ENCODE results near the gene CWC27. TPM values are rescaled to one million over a fixed set of nuclear protein-coding genes. Genes with fewer than 3 reads are reported as not detected.

The CWC27 gene
- total and polyA plus RNA-seq, 9 of the 15 experiments (the other 6 are each of a cell fraction or from before 2014, with no cell fraction given): 19.7 to 49.3 (median 38.3) TPM

DNA sequence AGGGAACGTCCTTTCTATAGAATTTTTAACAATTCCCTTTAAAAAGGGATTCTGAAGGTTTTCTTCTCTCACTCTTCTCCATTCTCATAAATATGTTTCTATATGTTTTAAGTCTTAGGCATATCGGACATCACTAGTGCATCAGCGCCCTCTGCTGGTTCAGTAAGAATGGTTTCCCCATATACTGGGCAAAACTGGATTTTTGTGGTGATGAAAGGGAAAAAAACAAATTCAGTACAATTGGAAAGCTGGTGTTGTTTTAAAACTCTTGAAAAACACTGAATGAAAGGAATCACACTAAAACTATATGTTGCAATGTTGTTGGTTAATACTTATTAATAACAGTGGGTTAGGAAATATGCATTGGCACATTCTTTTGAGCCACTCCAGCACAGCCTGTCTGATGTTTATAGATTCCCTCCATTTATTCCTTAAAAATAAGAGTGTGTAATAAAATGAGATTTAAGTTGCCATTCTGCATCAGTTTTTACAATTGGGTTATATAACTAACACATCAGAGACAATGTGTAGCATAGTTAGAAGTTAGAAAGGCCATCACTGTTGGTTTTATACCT, 15.8 kb downstream of the CWC27 start (continued):
- TF ChIP-seq, protein P1, sequence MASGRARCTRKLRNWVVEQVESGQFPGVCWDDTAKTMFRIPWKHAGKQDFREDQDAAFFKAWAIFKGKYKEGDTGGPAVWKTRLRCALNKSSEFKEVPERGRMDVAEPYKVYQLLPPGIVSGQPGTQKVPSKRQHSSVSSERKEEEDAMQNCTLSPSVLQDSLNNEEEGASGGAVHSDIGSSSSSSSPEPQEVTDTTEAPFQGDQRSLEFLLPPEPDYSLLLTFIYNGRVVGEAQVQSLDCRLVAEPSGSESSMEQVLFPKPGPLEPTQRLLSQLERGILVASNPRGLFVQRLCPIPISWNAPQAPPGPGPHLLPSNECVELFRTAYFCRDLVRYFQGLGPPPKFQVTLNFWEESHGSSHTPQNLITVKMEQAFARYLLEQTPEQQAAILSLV (tag; IDR thresholded peaks at IDR 0.05): no peak
- TF ChIP-seq, protein P2, sequence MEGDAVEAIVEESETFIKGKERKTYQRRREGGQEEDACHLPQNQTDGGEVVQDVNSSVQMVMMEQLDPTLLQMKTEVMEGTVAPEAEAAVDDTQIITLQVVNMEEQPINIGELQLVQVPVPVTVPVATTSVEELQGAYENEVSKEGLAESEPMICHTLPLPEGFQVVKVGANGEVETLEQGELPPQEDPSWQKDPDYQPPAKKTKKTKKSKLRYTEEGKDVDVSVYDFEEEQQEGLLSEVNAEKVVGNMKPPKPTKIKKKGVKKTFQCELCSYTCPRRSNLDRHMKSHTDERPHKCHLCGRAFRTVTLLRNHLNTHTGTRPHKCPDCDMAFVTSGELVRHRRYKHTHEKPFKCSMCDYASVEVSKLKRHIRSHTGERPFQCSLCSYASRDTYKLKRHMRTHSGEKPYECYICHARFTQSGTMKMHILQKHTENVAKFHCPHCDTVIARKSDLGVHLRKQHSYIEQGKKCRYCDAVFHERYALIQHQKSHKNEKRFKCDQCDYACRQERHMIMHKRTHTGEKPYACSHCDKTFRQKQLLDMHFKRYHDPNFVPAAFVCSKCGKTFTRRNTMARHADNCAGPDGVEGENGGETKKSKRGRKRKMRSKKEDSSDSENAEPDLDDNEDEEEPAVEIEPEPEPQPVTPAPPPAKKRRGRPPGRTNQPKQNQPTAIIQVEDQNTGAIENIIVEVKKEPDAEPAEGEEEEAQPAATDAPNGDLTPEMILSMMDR (IDR thresholded peaks at IDR 0.05 in 2 of 3, conservative IDR thresholded peaks at IDR 0.05 in 1 of 3; ENCODE audit: insufficient read depth in 2 of 3, low read depth in 1 of 3, low read length in 3 of 3): peak; percentile 63 to 89 (median 74)
- TF ChIP-seq, protein P3, sequence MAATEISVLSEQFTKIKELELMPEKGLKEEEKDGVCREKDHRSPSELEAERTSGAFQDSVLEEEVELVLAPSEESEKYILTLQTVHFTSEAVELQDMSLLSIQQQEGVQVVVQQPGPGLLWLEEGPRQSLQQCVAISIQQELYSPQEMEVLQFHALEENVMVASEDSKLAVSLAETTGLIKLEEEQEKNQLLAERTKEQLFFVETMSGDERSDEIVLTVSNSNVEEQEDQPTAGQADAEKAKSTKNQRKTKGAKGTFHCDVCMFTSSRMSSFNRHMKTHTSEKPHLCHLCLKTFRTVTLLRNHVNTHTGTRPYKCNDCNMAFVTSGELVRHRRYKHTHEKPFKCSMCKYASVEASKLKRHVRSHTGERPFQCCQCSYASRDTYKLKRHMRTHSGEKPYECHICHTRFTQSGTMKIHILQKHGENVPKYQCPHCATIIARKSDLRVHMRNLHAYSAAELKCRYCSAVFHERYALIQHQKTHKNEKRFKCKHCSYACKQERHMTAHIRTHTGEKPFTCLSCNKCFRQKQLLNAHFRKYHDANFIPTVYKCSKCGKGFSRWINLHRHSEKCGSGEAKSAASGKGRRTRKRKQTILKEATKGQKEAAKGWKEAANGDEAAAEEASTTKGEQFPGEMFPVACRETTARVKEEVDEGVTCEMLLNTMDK (IDR thresholded peaks at IDR 0.05; ENCODE audit: borderline replicate concordance, insufficient read depth, low read depth, low read length, poor library complexity, severe bottlenecking): peak; percentile 55
- TF ChIP-seq, protein P4, sequence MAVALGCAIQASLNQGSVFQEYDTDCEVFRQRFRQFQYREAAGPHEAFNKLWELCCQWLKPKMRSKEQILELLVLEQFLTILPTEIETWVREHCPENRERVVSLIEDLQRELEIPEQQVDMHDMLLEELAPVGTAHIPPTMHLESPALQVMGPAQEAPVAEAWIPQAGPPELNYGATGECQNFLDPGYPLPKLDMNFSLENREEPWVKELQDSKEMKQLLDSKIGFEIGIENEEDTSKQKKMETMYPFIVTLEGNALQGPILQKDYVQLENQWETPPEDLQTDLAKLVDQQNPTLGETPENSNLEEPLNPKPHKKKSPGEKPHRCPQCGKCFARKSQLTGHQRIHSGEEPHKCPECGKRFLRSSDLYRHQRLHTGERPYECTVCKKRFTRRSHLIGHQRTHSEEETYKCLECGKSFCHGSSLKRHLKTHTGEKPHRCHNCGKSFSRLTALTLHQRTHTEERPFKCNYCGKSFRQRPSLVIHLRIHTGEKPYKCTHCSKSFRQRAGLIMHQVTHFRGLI (CRISPR knock-in tag; IDR thresholded peaks at IDR 0.05): no peak
- no peak for TF ChIP-seq SMAD1 (IDR thresholded peaks at IDR 0.05; ENCODE audit: low read depth, low read length, partially characterized antibody)
- TF ChIP-seq, protein P5, sequence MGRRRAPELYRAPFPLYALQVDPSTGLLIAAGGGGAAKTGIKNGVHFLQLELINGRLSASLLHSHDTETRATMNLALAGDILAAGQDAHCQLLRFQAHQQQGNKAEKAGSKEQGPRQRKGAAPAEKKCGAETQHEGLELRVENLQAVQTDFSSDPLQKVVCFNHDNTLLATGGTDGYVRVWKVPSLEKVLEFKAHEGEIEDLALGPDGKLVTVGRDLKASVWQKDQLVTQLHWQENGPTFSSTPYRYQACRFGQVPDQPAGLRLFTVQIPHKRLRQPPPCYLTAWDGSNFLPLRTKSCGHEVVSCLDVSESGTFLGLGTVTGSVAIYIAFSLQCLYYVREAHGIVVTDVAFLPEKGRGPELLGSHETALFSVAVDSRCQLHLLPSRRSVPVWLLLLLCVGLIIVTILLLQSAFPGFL (CRISPR knock-in tag; IDR thresholded peaks at IDR 0.05): no peak

All from K562 (cell line).